IMR-90 (cell line): ENCODE results near the gene TXK. TPM values are rescaled to one million over a fixed set of nuclear protein-coding genes. Genes with fewer than 3 reads are reported as not detected.

Source experiments
- ATAC-seq: fragments of 200-7000 bp; cut with Tn5 transposase; 2 replicates; pipeline ENCODE4 v1.9.1; 2020; ENCODE audit warnings: low read depth, mild to moderate bottlenecking, moderate library complexity
- BruUV-seq: library from RNA; stranded (reverse); fragments of 400-500 nt; replicated peaks from 2 replicates; lab custom pipeline; 2021; lab: Mats Ljungman, UMichigan
- CTCF ChIA-PET: fragments of 300-600 bp; formaldehyde crosslinking; extraction: SDS; loops from one replicate; lab custom pipeline; 2021; ENCODE audit warnings: antibody characterized with exemption; lab: Yijun Ruan, JAX
- POLR2A ChIA-PET: fragments of 300-600 bp; sonication (Branson Sonifier 250); formaldehyde crosslinking; loops from one replicate; lab custom pipeline; 2022; ENCODE audit warnings: antibody characterized with exemption; ENCODE audit not compliant: unreplicated experiment; lab: Charles Lee
- DNase-seq: peaks from one replicate; pipeline ENCODE4 v3.0.0; 2013
- H2AFZ ChIP-seq: replicated peaks from 2 replicates; pipeline ENCODE3; 2013; ENCODE audit warnings: low read length, mild to moderate bottlenecking; ENCODE audit not compliant: poor library complexity
- H2AK5ac ChIP-seq: 2 replicates; pipeline ENCODE4 v1.6.1; 2013; ENCODE audit warnings: low read depth, low read length, inconsistent platforms
- H2AK9ac ChIP-seq: replicated peaks from 2 replicates; pipeline ENCODE3; 2013; ENCODE audit warnings: mild to moderate bottlenecking, low read depth, low read length, moderate library complexity; ENCODE audit not compliant: poor library complexity
- H2BK120ac ChIP-seq: 2 replicates; pipeline ENCODE4 v1.6.1; 2013; ENCODE audit warnings: low read depth, low read length, inconsistent platforms
- H2BK15ac ChIP-seq: 3 replicates; pipeline ENCODE4 v1.6.1; 2013; ENCODE audit warnings: low read depth, low read length, inconsistent platforms
- H2BK20ac ChIP-seq: 2 replicates; pipeline ENCODE4 v1.6.1; 2013; ENCODE audit warnings: low read depth, mild to moderate bottlenecking, inconsistent platforms, low read length, moderate library complexity
- H2BK5ac ChIP-seq: 2 replicates; pipeline ENCODE4 v1.6.1; 2013; ENCODE audit warnings: mild to moderate bottlenecking, low read depth, low read length, inconsistent platforms; ENCODE audit not compliant: poor library complexity, severe bottlenecking
- H3K14ac ChIP-seq: replicated peaks from 2 replicates; pipeline ENCODE4 v1.6.1; 2013; ENCODE audit warnings: low read depth, low read length, inconsistent platforms
- H3K18ac ChIP-seq: 2 replicates; pipeline ENCODE4 v1.6.1; 2013; ENCODE audit warnings: low read depth, low read length, control low read depth
- H3K23ac ChIP-seq: 2 replicates; pipeline ENCODE4 v1.6.1; 2013; ENCODE audit warnings: low read depth, low read length, inconsistent platforms
- H3K27ac ChIP-seq: 2 replicates; pipeline ENCODE4 v1.5.1; 2013; ENCODE audit warnings: mild to moderate bottlenecking, control low read depth, low read length; ENCODE audit not compliant: insufficient read depth
- H3K27me3 ChIP-seq: 2 replicates; pipeline ENCODE4 v1.6.1; 2013; ENCODE audit warnings: low read length; ENCODE audit not compliant: control insufficient read depth, insufficient read depth
- H3K36me3 ChIP-seq: 2 replicates; pipeline ENCODE4 v1.6.1; 2013; ENCODE audit warnings: low read length, mixed read lengths; ENCODE audit not compliant: control insufficient read depth, insufficient read depth
- H3K4ac ChIP-seq: 2 replicates; pipeline ENCODE4 v1.6.1; 2013; ENCODE audit warnings: low read depth, low read length, inconsistent platforms
- H3K4me1 ChIP-seq: 2 replicates; pipeline ENCODE4 v1.6.1; 2013; ENCODE audit warnings: low read length, mixed read lengths; ENCODE audit not compliant: control insufficient read depth, insufficient read depth
- H3K4me2 ChIP-seq: 2 replicates; pipeline ENCODE4 v1.6.1; 2013; ENCODE audit warnings: low read depth, mild to moderate bottlenecking, control low read depth, low read length, moderate library complexity
- H3K4me3 ChIP-seq: 2 replicates; pipeline ENCODE4 v1.5.1; 2013; ENCODE audit warnings: low read depth, mild to moderate bottlenecking, control low read depth, low read length, moderate library complexity; ENCODE audit not compliant: insufficient read depth
- H3K56ac ChIP-seq: 2 replicates; pipeline ENCODE4 v1.6.1; 2013; ENCODE audit warnings: low read length, inconsistent platforms; ENCODE audit not compliant: insufficient read depth; ENCODE audit errors: extremely low read depth
- H3K79me1 ChIP-seq, 2 experiments: 2 replicates each; pipeline ENCODE4 v1.6.1; 2013; ENCODE audit warnings: low read length in 2 of 2, inconsistent platforms in 1 of 2, low read depth in 1 of 2
- H3K9ac ChIP-seq: 2 replicates; pipeline ENCODE4 v1.6.1; 2013; ENCODE audit warnings: low read depth, low read length, control low read depth
- H3K9me1 ChIP-seq: 2 replicates; pipeline ENCODE4 v1.6.1; 2013; ENCODE audit warnings: low read length, inconsistent platforms; ENCODE audit not compliant: insufficient read depth
- H3K9me3 ChIP-seq: 2 replicates; pipeline ENCODE4 v1.6.1; 2013; ENCODE audit warnings: low read length; ENCODE audit not compliant: control insufficient read depth, insufficient read depth
- H4K20me1 ChIP-seq: 2 replicates; pipeline ENCODE4 v1.6.1; 2013; ENCODE audit warnings: low read length, inconsistent platforms; ENCODE audit not compliant: insufficient read depth
- H4K5ac ChIP-seq: 2 replicates; pipeline ENCODE4 v1.6.1; 2013; ENCODE audit warnings: mild to moderate bottlenecking, low read depth, low read length, control low read depth
- H4K8ac ChIP-seq, 2 experiments: 2 replicates each; pipeline ENCODE4 v1.6.1; 2013; ENCODE audit warnings: low read depth in 2 of 2, low read length in 2 of 2, control low read depth in 1 of 2, inconsistent platforms in 1 of 2
- H4K91ac ChIP-seq: 2 replicates; pipeline ENCODE4 v1.6.1; 2013; ENCODE audit warnings: low read depth, low read length, inconsistent platforms; ENCODE audit not compliant: insufficient read depth
- CEBPB ChIP-seq: IDR thresholded peaks from 2 replicates; pipeline ENCODE4 v1.6.1; 2012; ENCODE audit warnings: low read depth, low read length, improper control_type of control experiment
- RCOR1 ChIP-seq: IDR thresholded peaks from 2 replicates; pipeline ENCODE4 v1.6.1; 2012; ENCODE audit warnings: mild to moderate bottlenecking, low read length, improper control_type of control experiment; ENCODE audit not compliant: insufficient replicate concordance
- WGBS, 2 experiments: methylation state at CpG; one replicate each; pipeline versions ENCODE4 v1.1.5 to v1.1.7; 2013; ENCODE audit warnings: missing lambda C conversion rate in 2 of 2; ENCODE audit not compliant: insufficient read length in 1 of 2; ENCODE audit errors: extremely low coverage in 2 of 2; 5-methylcytosine and 5-hydroxymethylcytosine counted together
- dilution Hi-C: fragments of 300-500 bp; cut with HindIII; formaldehyde crosslinking; loops from one replicate; pipeline ENCODE4 v1.14.3; 2018; ENCODE audit warnings: low sequenced_read_pairs; ENCODE audit not compliant: unreplicated experiment
- in situ Hi-C: fragments of 300-500 bp; cut with MboI; formaldehyde crosslinking; loops from 3 replicates; pipeline ENCODE4 v1.14.3; 2019; ENCODE audit warnings: low sequenced_read_pairs, inconsistent platforms, mixed read lengths
- intact Hi-C: fragments of 100-400 bp; cut with micrococcal nuclease; formaldehyde crosslinking; loops from 2 replicates; pipeline ENCODE4 v1.10.0; 2022
- polyA plus RNA-seq, 3 experiments: library from polyadenylated mRNA; depleted of rRNA; stranded (reverse); fragments of >200 nt; gene quantifications; 2 replicates each; pipeline ENCODE4 v1.2.3, GENCODE V29; 2012; ENCODE audit warnings: low replicate concordance in 1 of 3
- total RNA-seq: library from RNA; depleted of rRNA; stranded (reverse); fragments of >200 nt; gene quantifications from 2 replicates; pipeline ENCODE4 v1.2.3, GENCODE V29; 2012

The TXK gene
- total and polyA plus RNA-seq, 2 of the 4 experiments (the other 2 are of a cell fraction) = not detected

DNA sequence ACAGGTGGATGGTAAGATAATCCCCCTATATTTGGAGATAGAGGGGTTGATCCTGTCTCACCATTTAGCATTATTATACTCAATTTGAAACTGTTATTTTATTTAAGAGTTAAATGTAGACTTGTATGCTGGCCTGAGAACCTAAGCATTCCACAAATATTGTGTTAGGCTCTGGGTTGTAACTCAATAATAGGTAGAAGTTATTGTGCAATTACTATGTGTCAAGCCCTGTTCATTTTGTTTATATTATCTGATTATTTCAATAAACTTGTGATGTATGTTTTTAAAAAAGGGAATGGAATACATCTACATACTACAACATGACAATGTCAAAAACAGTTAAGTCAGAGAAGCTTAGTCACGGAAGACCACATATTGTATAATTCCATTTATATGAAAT lies 13.6 kb upstream of the TXK start:
- no peaks in the 10 kb centered on the region for H3K79me1 ChIP-seq
- ATAC-seq (no peak), DNase-seq (no peak)
- no peaks in the 10 kb centered on the region for H4K20me1 ChIP-seq
- POLR2A ChIA-PET = no interaction called here
- TF ChIP-seq RCOR1 (no peak), CEBPB (peak; percentile 60)
- no CpG with 5 or more reads among the region's 1 CpG for WGBS, 2 experiments
- H2BK20ac ChIP-seq = no peak overlapping the region
- H3K9me1 ChIP-seq = 0 out of 2 replicates have a peak, but pooled peaks cover 3% of the 10 kb centered on the region
- CTCF ChIA-PET = no interaction called here
- no peak overlapping the region for H3K27ac ChIP-seq
- no peak overlapping the region for H3K14ac ChIP-seq
- H3K4me3 ChIP-seq = no peak overlapping the region
- no peaks in the 10 kb centered on the region for H3K27me3 ChIP-seq
- intact Hi-C loops (no loop called here), dilution Hi-C loops (no loop called here), in situ Hi-C loops (no loop called here)
- no peaks in the 10 kb centered on the region for H3K9me3 ChIP-seq
- H3K36me3 ChIP-seq = no peaks in the 10 kb centered on the region
- no peak overlapping the region for H2BK15ac ChIP-seq
- no peak overlapping the region for H2AK9ac ChIP-seq
- no peak overlapping the region for H3K18ac ChIP-seq
- no peak overlapping the region for H2AFZ ChIP-seq
- no peak overlapping the region for H4K8ac ChIP-seq
- BruUV-seq = no TSS peak
- H4K91ac ChIP-seq = no peak overlapping the region
- no peak overlapping the region for H3K4me2 ChIP-seq
- H4K5ac ChIP-seq = no peak overlapping the region
- H3K9ac ChIP-seq = no peak overlapping the region
- no peak overlapping the region for H2AK5ac ChIP-seq
- no peak overlapping the region for H2BK120ac ChIP-seq
- H3K56ac ChIP-seq = no peak overlapping the region
- H3K23ac ChIP-seq = no peak overlapping the region
- H3K4ac ChIP-seq = no peak overlapping the region
- no peak overlapping the region for H2BK5ac ChIP-seq
- no peaks in the 10 kb centered on the region; the same call in 1 of the 2 replicates for H3K4me1 ChIP-seq
